BLaER1 (cell line): Measurements from ENCODE around the gene EIF4E2.

Experiments used
- H3K27ac ChIP-seq: shearing (Covaris generic); formaldehyde crosslinking; 2 replicates; pipeline ENCODE4 v1.8.1; 2022
- H3K27me3 ChIP-seq: shearing (Covaris generic); formaldehyde crosslinking; 2 replicates; pipeline ENCODE4 v1.8.1; 2022
- H3K36me3 ChIP-seq: shearing (Covaris generic); formaldehyde crosslinking; 2 replicates; pipeline ENCODE4 v1.8.1; 2022
- H3K4me1 ChIP-seq: shearing (Covaris generic); formaldehyde crosslinking; 2 replicates; pipeline ENCODE4 v1.8.1; 2022
- H3K4me2 ChIP-seq: shearing (Covaris generic); formaldehyde crosslinking; 2 replicates; pipeline ENCODE4 v1.8.1; 2022
- H3K4me3 ChIP-seq: shearing (Covaris generic); formaldehyde crosslinking; 2 replicates; pipeline ENCODE4 v1.8.1; 2022
- H3K9ac ChIP-seq: shearing (Covaris generic); formaldehyde crosslinking; 2 replicates; pipeline ENCODE4 v1.8.1; 2022
- H3K9me3 ChIP-seq: shearing (Covaris generic); formaldehyde crosslinking; 2 replicates; pipeline ENCODE4 v1.8.1; 2022
- H4K20me1 ChIP-seq: shearing (Covaris generic); formaldehyde crosslinking; 2 replicates; pipeline ENCODE4 v1.8.1; 2022
- Cebpa-rat ChIP-seq: shearing (Covaris generic); IDR thresholded peaks from 2 replicates; pipeline ENCODE4 v1.8.1; 2022

Gene EIF4E2

GRCh38 chr2:232550354-232551249, at the start of gene EIF4E2, which contains the start of gene TIGD1:
TSS of gene EIF4E2 (plus strand) at chr2:232550689. CDS start at chr2:232550725, 36 bp downstream.
TSS of gene TIGD1 (minus strand) at chr2:232550557. CDS start at chr2:232549882, 675 bp downstream.
- Histone ChIP-seq H3K27ac (peak within 1 kb of the TSS; percentile 95), H3K4me3 (peak within 1 kb of the TSS; percentile 89), H3K4me1 (peaks cover 40% of the 10 kb centered on the region), H3K27me3 (no peaks in the 10 kb centered on the region), H3K9ac (peak within 1 kb of the TSS; percentile 99), H3K36me3 (peaks cover 72% of the 10 kb centered on the region), H3K4me2 (peak within 1 kb of the TSS; percentile 93), H3K9me3 (peaks cover 22% of the 10 kb centered on the region), H4K20me1 (peaks cover 64% of the 10 kb centered on the region)
- TF ChIP-seq Cebpa-rat, result no peak

GRCh38 chr2:232501331-232501771, 49.1 kb upstream of the EIF4E2 start:
- H3K4me1 ChIP-seq, result peaks cover 18% of the 10 kb centered on the region
- no peak overlapping the region for H3K4me2 ChIP-seq
- no peak for TF ChIP-seq Cebpa-rat
- H3K4me3 ChIP-seq, result no peak overlapping the region
- H4K20me1 ChIP-seq, result no peaks in the 10 kb centered on the region; the same call in 1 of the 2 replicates
- H3K9me3 ChIP-seq, result no peaks in the 10 kb centered on the region
- no peak overlapping the region for H3K27ac ChIP-seq
- no peaks in the 10 kb centered on the region for H3K36me3 ChIP-seq
- H3K27me3 ChIP-seq, result peaks cover 55% of the 10 kb centered on the region
- H3K9ac ChIP-seq, result no peak overlapping the region

GRCh38 chr2:232501794-232502390, 48.6 kb upstream of the EIF4E2 start:
- H3K36me3 ChIP-seq, result no peaks in the 10 kb centered on the region
- no peak for TF ChIP-seq Cebpa-rat
- H3K27me3 ChIP-seq, result peaks cover 60% of the 10 kb centered on the region

GRCh38 chr2:232502511-232502910, 48.0 kb upstream of the EIF4E2 start:
- Histone ChIP-seq H3K9ac (no peak overlapping the region), H3K4me2 (peak overlapping the region; percentile 65), H3K36me3 (no peaks in the 10 kb centered on the region), H3K4me1 (peaks cover 18% of the 10 kb centered on the region), H3K9me3 (no peaks in the 10 kb centered on the region), H3K27ac (no peak overlapping the region), H3K27me3 (peaks cover 64% of the 10 kb centered on the region), H4K20me1 (peaks cover 7% of the 10 kb centered on the region; the same call in 1 of the 2 replicates), H3K4me3 (no peak overlapping the region)
- TF ChIP-seq Cebpa-rat, result no peak

More at GRCh38 chr2:232501794-232502390, 48.6 kb upstream of the EIF4E2 start:
- Histone ChIP-seq H3K9ac (no peak overlapping the region), H3K27ac (no peak overlapping the region), H3K4me3 (no peak overlapping the region), H3K9me3 (no peaks in the 10 kb centered on the region), H4K20me1 (peaks cover 4% of the 10 kb centered on the region; the same call in 1 of the 2 replicates), H3K4me2 (peak overlapping the region; percentile 65), H3K4me1 (peaks cover 18% of the 10 kb centered on the region)

GRCh38 chr2:232502911-232503808, 47.3 kb upstream of the EIF4E2 start:
- Histone ChIP-seq H3K36me3 (no peaks in the 10 kb centered on the region), H3K9me3 (no peaks in the 10 kb centered on the region), H3K27ac (no peak overlapping the region), H3K9ac (no peak overlapping the region), H3K4me2 (peak overlapping the region; percentile 51), H3K4me3 (no peak overlapping the region), H3K27me3 (peaks cover 64% of the 10 kb centered on the region), H4K20me1 (peaks cover 7% of the 10 kb centered on the region; the same call in 1 of the 2 replicates), H3K4me1 (peaks cover 18% of the 10 kb centered on the region)
- TF ChIP-seq Cebpa-rat, result no peak

- Histone ChIP-seq H3K27ac (no peak overlapping the region), H3K9ac (no peak overlapping the region), H3K4me3 (no peak overlapping the region), H3K36me3 (no peaks in the 10 kb centered on the region), H3K4me2 (peak overlapping the region; percentile 51; the same call in 1 of the 2 replicates), H3K4me1 (peaks cover 18% of the 10 kb centered on the region), H3K9me3 (no peaks in the 10 kb centered on the region), H4K20me1 (peaks cover 7% of the 10 kb centered on the region; the same call in 1 of the 2 replicates), H3K27me3 (peaks cover 64% of the 10 kb centered on the region)
- TF ChIP-seq Cebpa-rat, result no peak
These were observed 46.6 kb upstream of the EIF4E2 start for GRCh38 chr2:232503809-232504323.

- Histone ChIP-seq H3K36me3 (no peaks in the 10 kb centered on the region), H3K27me3 (peaks cover 64% of the 10 kb centered on the region), H3K4me2 (no peak overlapping the region), H3K4me3 (no peak overlapping the region), H3K9ac (no peak overlapping the region), H3K27ac (no peak overlapping the region), H3K9me3 (no peaks in the 10 kb centered on the region), H3K4me1 (peaks cover 18% of the 10 kb centered on the region), H4K20me1 (peaks cover 7% of the 10 kb centered on the region; the same call in 1 of the 2 replicates)
- TF ChIP-seq Cebpa-rat, result no peak
These were observed 46.1 kb upstream of the EIF4E2 start for GRCh38 chr2:232504438-232504837.

GRCh38 chr2:232505856-232506255, 44.6 kb upstream of the EIF4E2 start:
- Histone ChIP-seq H3K4me3 (no peak overlapping the region), H3K9me3 (no peaks in the 10 kb centered on the region), H3K27me3 (peaks cover 58% of the 10 kb centered on the region), H3K4me1 (peaks cover 25% of the 10 kb centered on the region), H3K27ac (no peak overlapping the region), H3K9ac (no peak overlapping the region), H4K20me1 (peaks cover 7% of the 10 kb centered on the region; the same call in 1 of the 2 replicates), H3K36me3 (no peaks in the 10 kb centered on the region), H3K4me2 (no peak overlapping the region)
- no peak for TF ChIP-seq Cebpa-rat

- Histone ChIP-seq H3K27ac (no peak overlapping the region), H3K27me3 (peaks cover 55% of the 10 kb centered on the region), H3K9me3 (no peaks in the 10 kb centered on the region), H3K4me3 (no peak overlapping the region), H3K4me1 (peaks cover 33% of the 10 kb centered on the region), H3K9ac (no peak overlapping the region), H3K36me3 (no peaks in the 10 kb centered on the region), H3K4me2 (no peak overlapping the region), H4K20me1 (peaks cover 12% of the 10 kb centered on the region; the same call in 1 of the 2 replicates)
- TF ChIP-seq Cebpa-rat, result no peak
These were observed 43.8 kb upstream of the EIF4E2 start for GRCh38 chr2:232506709-232507108.
